Mesenchymal stem cell (in vitro differentiated cells and primary cell): ENCODE results near the gene GPATCH4.

ENCODE experiments used
- DNase-seq: peaks from one replicate; pipeline ENCODE4 v3.0.0-alpha.2; 2013
- H2AFZ ChIP-seq: one replicate; pipeline ENCODE4 v1.6.1; 2013; ENCODE audit warnings: low read depth, mild to moderate bottlenecking, control low read depth, inconsistent platforms, low read length, moderate library complexity
- H2AK5ac ChIP-seq: 2 replicates; pipeline ENCODE4 v1.6.1; 2013; ENCODE audit warnings: low read length, moderate library complexity, mild to moderate bottlenecking, inconsistent platforms; ENCODE audit not compliant: severe bottlenecking
- H2BK120ac ChIP-seq: one replicate; pipeline ENCODE4 v1.6.1; 2013; ENCODE audit warnings: low read depth, mild to moderate bottlenecking, inconsistent platforms, low read length, moderate library complexity
- H2BK12ac ChIP-seq, 2 experiments: one replicate each; pipeline ENCODE4 v1.6.1; 2013; ENCODE audit warnings: inconsistent platforms in 2 of 2, low read length in 2 of 2, mild to moderate bottlenecking in 2 of 2, moderate library complexity in 2 of 2, control low read depth in 1 of 2
- H2BK15ac ChIP-seq: one replicate; pipeline ENCODE4 v1.6.1; 2013; ENCODE audit warnings: mild to moderate bottlenecking, low read depth, inconsistent platforms; ENCODE audit not compliant: poor library complexity, severe bottlenecking
- H2BK5ac ChIP-seq: 2 replicates; pipeline ENCODE4 v1.6.1; 2013; ENCODE audit warnings: low read depth, mild to moderate bottlenecking, low read length, control low read depth, inconsistent platforms; ENCODE audit not compliant: poor library complexity, severe bottlenecking
- H3K14ac ChIP-seq, 2 experiments: one replicate each; pipeline ENCODE4 v1.6.1; 2013; ENCODE audit warnings: inconsistent platforms in 2 of 2, low read length in 2 of 2, control low read depth in 1 of 2, mild to moderate bottlenecking in 1 of 2, moderate library complexity in 1 of 2
- H3K18ac ChIP-seq, 2 experiments: one replicate each; pipeline ENCODE4 v1.6.1; 2013; ENCODE audit warnings: inconsistent platforms in 2 of 2, low read length in 2 of 2, control low read depth in 1 of 2, low read depth in 1 of 2, mild to moderate bottlenecking in 1 of 2
- H3K23ac ChIP-seq, 2 experiments: one replicate each; pipeline ENCODE4 v1.6.1; 2013; ENCODE audit warnings: inconsistent platforms in 2 of 2, low read length in 2 of 2, mild to moderate bottlenecking in 2 of 2, moderate library complexity in 2 of 2, control low read depth in 1 of 2
- H3K27ac ChIP-seq: 2 replicates; pipeline ENCODE4 v1.5.1; 2013; ENCODE audit warnings: mild to moderate bottlenecking, moderate library complexity, low read length, control low read depth, inconsistent platforms; ENCODE audit not compliant: poor library complexity, severe bottlenecking
- H3K27me3 ChIP-seq, 2 experiments: 2 replicates each; pipeline versions ENCODE4 v1.6.1 to v1.7.0; 2013; ENCODE audit warnings: low read length in 2 of 2, mild to moderate bottlenecking in 2 of 2, moderate library complexity in 2 of 2, control low read depth in 1 of 2, inconsistent platforms in 1 of 2; ENCODE audit not compliant: control insufficient read depth in 1 of 2, insufficient read depth in 1 of 2
- H3K36me3 ChIP-seq, 2 experiments: 2 replicates each; pipeline versions ENCODE4 v1.6.1 to v1.7.0; 2013; ENCODE audit warnings: low read length in 2 of 2, control low read depth in 1 of 2, inconsistent platforms in 1 of 2, low read depth in 1 of 2, mild to moderate bottlenecking in 1 of 2; ENCODE audit not compliant: insufficient read depth in 2 of 2, control insufficient read depth in 1 of 2
- H3K4ac ChIP-seq, 2 experiments: one replicate each; pipeline ENCODE4 v1.6.1; 2013; ENCODE audit warnings: inconsistent platforms in 2 of 2, low read length in 2 of 2, mild to moderate bottlenecking in 2 of 2, moderate library complexity in 2 of 2, control low read depth in 1 of 2, low read depth in 1 of 2
- H3K4me1 ChIP-seq: 2 replicates; pipeline ENCODE4 v1.6.1; 2013; ENCODE audit warnings: low read depth, low read length, control low read depth; ENCODE audit not compliant: control insufficient read depth, insufficient read depth
- H3K4me2 ChIP-seq: 2 replicates; pipeline ENCODE4 v1.6.1; 2013; ENCODE audit warnings: low read length, mild to moderate bottlenecking, inconsistent platforms; ENCODE audit not compliant: poor library complexity, severe bottlenecking
- H3K4me3 ChIP-seq, 2 experiments: 2 replicates each; pipeline versions ENCODE4 v1.5.1 to v1.7.0; 2013; ENCODE audit warnings: low read length in 2 of 2, mild to moderate bottlenecking in 2 of 2, control low read depth in 1 of 2, low read depth in 1 of 2; ENCODE audit not compliant: insufficient read depth in 1 of 2
- H3K79me1 ChIP-seq: replicated peaks from 2 replicates; pipeline ENCODE4 v1.6.1; 2013; ENCODE audit warnings: mild to moderate bottlenecking, control low read depth, low read length, inconsistent platforms; ENCODE audit not compliant: poor library complexity, severe bottlenecking
- H3K9ac ChIP-seq: 2 replicates; pipeline ENCODE4 v1.7.0; 2013; ENCODE audit warnings: mild to moderate bottlenecking, low read length, moderate library complexity
- H3K9me3 ChIP-seq: 2 replicates; pipeline ENCODE4 v1.7.0; 2013; ENCODE audit warnings: mild to moderate bottlenecking, low read length; ENCODE audit not compliant: control insufficient read depth
- H4K8ac ChIP-seq: one replicate; pipeline ENCODE4 v1.6.1; 2013; ENCODE audit warnings: inconsistent platforms, mild to moderate bottlenecking, low read length, moderate library complexity
- H4K91ac ChIP-seq: one replicate; pipeline ENCODE4 v1.6.1; 2013; ENCODE audit warnings: mild to moderate bottlenecking, low read length, inconsistent platforms
- WGBS: methylation state at CpG from one replicate; pipeline ENCODE4 v1.1.7; 2013; ENCODE audit warnings: mixed read lengths; 5-methylcytosine and 5-hydroxymethylcytosine counted together

The GPATCH4 gene

GRCh38 chr1:156546267-156546666 is 55.0 kb downstream of the GPATCH4 start:
- Histone ChIP-seq H3K4ac (no peak overlapping the region), H2BK5ac (no peak overlapping the region), H3K23ac (no peak overlapping the region), H4K8ac (no peak overlapping the region), H3K27ac (no peak overlapping the region), H3K79me1 (no peaks in the 10 kb centered on the region), H2AK5ac (no peak overlapping the region), H2BK15ac (no peak overlapping the region), H2BK120ac (no peak overlapping the region), H3K9ac (no peak overlapping the region), H3K4me1 (no peaks in the 10 kb centered on the region), H2BK12ac (no peak overlapping the region), H3K36me3 (peaks cover 9 to 24% of the 10 kb centered on the region in 2 experiments), H2AFZ (no peak overlapping the region), H3K18ac (no peak overlapping the region), H3K27me3 (no peaks in the 10 kb centered on the region), H3K4me2 (no peak overlapping the region), H3K4me3 (no peak overlapping the region), H4K91ac (no peak overlapping the region), H3K14ac (no peak overlapping the region), H3K9me3 (no peaks in the 10 kb centered on the region)
- 99% methylated on average over 3 of the region's 3 CpGs for WGBS
- no peak for DNase-seq

DNA sequence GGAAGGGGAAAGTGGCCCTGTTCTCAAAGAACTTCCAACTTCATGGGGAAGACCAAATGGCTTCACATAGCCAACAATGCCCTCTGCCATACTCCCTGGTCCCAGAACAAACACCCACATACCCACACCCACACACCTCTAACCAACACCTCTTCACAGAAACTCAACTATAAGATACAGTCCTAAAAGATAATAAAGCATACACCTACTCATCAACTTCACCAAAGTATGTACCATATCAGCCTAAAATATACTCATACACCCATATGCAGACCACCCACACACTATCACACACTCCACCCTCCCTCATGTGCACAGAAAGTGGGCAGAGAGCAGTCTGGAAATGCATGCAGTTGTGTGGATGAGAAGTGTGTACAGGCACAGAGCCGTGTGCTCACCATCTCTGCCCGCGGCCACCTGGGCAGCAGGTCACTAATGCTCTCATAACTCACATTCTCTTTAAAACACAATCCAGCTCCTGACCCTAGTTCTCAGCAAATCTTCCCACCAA is 56.6 kb downstream of the GPATCH4 start:
- no peak overlapping the region for H3K4me2 ChIP-seq
- no peak overlapping the region for H3K4me3 ChIP-seq
- no peak overlapping the region for H4K8ac ChIP-seq
- no peak overlapping the region for H2AFZ ChIP-seq
- H2AK5ac ChIP-seq, result no peak overlapping the region
- H2BK5ac ChIP-seq, result no peak overlapping the region
- no peak overlapping the region for H2BK120ac ChIP-seq
- H3K9ac ChIP-seq, result no peak overlapping the region
- no peaks in the 10 kb centered on the region for H3K9me3 ChIP-seq
- 97% methylated on average over 3 of the region's 3 CpGs for WGBS
- peaks cover 2% of the 10 kb centered on the region for H3K4me1 ChIP-seq
- no peak overlapping the region for H3K23ac ChIP-seq
- H3K79me1 ChIP-seq, result no peaks in the 10 kb centered on the region
- DNase-seq, result no peak
- H3K36me3 ChIP-seq, result peaks cover 11 to 30% of the 10 kb centered on the region in 2 experiments
- no peaks in the 10 kb centered on the region for H3K27me3 ChIP-seq
- no peak overlapping the region for H3K18ac ChIP-seq
- H3K14ac ChIP-seq, result no peak overlapping the region
- H2BK12ac ChIP-seq, result no peak overlapping the region
- H3K4ac ChIP-seq, result no peak overlapping the region
- H2BK15ac ChIP-seq, result no peak overlapping the region
- H3K27ac ChIP-seq, result no peak overlapping the region
- H4K91ac ChIP-seq, result no peak overlapping the region
